Erythroblast (primary cell): ENCODE data around the gene RBM27.

Experiments used
- DNase-seq, 2 experiments: peaks; one replicate each; lab custom pipeline; 2025; lab: John Stamatoyannopoulos, UW
- GATA1 ChIP-seq: IDR thresholded peaks from 2 replicates; pipeline ENCODE4 v1.6.1; 2011; ENCODE audit warnings: low read depth, mild to moderate bottlenecking, control low read depth, low read length, moderate library complexity
- POLR2A ChIP-seq: IDR thresholded peaks from 2 replicates; pipeline ENCODE4 v1.6.1; 2011; ENCODE audit warnings: mild to moderate bottlenecking, low read length

The RBM27 gene

DNA sequence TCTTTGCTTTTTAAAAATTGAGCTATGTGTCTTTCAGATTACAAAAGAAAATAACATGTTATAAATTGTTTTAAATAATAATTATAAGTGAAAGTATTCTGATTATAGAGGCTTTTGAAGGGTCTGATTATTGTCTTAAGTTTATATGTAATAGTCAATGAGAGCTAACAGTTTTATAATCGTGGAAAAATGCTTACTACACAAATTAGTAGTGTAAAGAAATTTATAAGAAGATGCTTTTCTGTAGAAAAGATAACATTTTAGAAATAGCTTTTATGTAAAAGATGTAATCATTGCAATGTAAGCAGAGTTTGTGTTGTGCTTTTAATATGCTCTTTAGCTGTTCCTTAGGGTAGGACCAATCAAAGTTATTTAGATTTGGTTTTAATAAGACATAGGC, 18.6 kb downstream of the RBM27 start:
- TF ChIP-seq POLR2A (no peak), GATA1 (no peak)
- no peak for DNase-seq

DNA sequence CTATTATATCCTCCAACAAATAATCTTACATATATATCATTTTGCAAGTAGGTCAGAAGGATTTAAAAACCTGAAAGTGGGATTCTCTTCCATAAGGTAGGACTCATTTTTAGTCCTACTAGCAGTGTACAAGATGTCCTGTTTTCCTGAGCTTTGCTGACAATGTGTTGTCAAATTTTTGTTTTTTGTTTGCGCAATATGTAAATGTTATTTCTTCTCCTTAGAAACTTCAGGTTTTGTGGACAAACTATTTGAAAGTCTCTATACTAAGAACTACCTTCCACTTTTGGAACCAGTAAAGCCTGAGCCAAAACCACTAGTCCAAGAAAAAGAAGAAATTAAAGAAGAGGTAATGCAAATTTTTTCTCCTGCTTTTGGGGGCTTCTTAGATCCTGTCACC, 19.8 kb downstream of the RBM27 start:
- TF ChIP-seq GATA1 = no peak
- TF ChIP-seq POLR2A = no peak
- DNase-seq = no peak

DNA sequence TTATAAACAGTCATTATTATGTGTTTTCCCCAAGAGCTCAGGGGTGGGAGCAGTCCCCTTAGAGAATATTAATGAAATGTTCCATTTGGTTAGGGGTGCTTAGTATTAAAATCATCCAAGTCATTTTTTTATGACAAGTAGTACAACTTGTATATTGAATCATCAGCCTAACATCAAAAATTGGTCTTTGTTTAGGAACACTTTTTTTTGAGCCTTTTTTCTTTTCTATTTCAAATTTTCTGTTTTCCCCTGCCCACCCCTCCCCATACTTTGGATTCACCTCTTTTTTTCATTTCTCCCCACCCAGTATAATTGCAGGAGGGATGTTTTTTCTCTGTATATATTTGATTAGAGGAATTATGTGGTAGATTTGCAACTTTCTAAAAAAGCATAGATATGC, 25.8 kb downstream of the RBM27 start:
- DNase-seq = no peak
- no peak for TF ChIP-seq GATA1
- TF ChIP-seq POLR2A = no peak

DNA sequence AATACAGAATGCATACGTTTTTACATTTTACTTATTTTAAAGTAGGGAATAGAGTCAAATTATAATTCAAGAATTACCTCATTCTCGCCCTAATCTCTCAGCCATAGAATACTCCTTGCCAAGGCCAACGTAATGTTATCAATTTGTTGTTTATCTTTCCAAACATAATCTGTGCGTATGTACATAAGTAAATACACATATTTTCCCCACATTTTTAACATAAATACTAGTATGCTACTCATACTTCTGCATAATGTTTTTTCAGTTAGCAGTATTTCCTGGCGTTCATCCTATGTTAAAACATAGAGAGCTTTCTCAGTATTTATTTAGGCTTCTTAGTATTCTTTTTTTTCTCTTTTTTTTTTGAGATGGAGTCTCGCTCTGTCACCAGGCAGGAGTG, 28.8 kb downstream of the RBM27 start:
- TF ChIP-seq GATA1 = no peak
- no peak for TF ChIP-seq POLR2A

DNA sequence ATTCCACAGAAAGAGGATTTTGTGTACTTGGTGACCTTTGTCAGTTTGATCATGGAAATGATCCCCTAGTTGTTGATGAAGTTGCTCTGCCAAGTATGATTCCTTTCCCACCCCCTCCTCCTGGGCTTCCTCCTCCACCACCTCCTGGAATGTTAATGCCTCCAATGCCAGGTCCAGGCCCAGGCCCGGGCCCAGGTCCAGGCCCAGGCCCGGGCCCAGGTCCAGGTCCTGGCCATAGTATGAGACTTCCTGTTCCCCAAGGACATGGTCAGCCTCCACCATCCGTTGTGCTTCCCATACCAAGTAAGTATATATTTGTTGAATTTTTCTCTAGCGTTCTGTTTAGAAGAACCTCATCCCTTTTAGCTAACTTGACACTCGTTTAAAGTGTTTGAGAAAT, 30.0 kb downstream of the RBM27 start:
- no peak for DNase-seq
- TF ChIP-seq GATA1 (no peak), POLR2A (no peak)

More for the DNA sequence above, 28.8 kb downstream of the RBM27 start:
- no peak for DNase-seq

DNA sequence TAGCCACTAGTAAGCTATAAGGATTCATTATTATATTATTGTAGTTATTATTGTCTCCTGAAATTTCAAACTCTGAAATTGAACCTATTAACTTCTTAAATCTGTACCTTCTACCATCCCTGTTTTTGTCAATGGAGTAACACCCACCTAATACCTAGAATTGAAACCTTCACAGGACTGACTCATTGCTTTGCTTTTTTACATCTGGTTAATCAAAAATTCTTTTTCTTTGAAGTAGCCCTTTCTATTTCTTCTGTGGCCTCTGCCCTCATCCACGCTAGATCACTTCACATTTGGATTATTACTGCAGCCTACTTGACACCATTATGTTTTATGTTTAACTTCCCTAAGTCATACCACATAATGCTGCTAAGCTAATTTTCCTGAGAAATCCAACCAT, 35.6 kb downstream of the RBM27 start:
- no peak for DNase-seq

DNA sequence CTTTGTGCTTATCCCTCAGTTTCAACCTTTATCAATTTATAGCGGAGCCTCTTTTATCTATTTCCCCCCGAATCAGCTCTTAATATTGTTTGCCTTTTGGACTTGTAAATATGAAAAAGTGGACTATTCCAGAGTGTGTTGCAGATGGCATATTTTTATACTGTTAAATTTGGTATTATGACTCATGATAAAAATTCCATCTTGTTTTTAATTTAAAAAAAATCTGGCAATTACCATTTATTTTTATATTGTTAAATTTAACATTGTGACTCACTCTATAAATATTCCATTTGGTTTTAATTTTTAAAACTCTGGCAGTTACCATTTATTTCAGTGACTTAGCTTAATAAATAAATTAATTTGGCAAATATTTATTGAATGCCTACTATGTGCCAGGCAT, 37.5 kb downstream of the RBM27 start:
- TF ChIP-seq POLR2A = no peak
- TF ChIP-seq GATA1 = no peak
- DNase-seq = no peak

More for the DNA sequence above, 35.6 kb downstream of the RBM27 start:
- TF ChIP-seq POLR2A (no peak), GATA1 (no peak)

DNA sequence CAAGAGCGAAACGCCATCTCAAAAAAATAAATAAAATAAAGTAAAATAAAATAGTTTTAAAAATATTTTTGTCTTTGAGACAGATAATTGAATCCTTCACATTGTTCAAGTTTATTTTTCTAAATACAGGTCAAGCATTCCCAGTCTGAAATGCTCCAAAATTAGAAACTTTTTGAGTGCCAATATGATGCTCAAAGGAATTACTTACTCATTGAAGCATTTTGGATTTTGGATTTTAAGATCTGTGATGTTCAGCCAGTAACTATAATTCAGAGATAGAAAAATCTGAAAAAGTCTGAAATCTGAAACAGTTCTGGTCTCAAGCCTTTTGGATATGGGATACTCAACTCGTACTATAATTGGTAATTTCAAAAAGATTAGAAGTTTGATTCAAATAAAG, 39.8 kb downstream of the RBM27 start:
- DNase-seq = no peak
- TF ChIP-seq GATA1 = no peak
- TF ChIP-seq POLR2A = no peak

DNA sequence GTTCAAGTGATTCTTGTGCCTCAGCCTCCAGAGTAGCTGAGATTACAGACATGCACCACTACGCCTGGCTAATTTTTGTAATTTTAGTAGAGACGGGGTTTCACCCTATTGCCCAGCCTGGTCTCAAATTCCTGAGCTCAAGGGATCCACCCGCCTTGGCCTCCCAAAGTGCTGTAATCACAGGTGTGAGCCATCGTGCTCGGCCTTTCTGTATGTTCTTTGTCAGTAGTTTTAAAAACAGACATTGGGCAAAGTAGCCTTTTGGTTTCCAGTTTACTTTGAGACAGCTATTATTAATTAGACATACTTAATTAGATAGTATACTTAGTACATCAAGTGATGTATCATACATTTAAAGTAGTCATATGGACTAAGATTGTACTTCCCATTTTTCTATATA, 45.2 kb downstream of the RBM27 start:
- DNase-seq = no peak
- TF ChIP-seq POLR2A (no peak), GATA1 (no peak)

DNA sequence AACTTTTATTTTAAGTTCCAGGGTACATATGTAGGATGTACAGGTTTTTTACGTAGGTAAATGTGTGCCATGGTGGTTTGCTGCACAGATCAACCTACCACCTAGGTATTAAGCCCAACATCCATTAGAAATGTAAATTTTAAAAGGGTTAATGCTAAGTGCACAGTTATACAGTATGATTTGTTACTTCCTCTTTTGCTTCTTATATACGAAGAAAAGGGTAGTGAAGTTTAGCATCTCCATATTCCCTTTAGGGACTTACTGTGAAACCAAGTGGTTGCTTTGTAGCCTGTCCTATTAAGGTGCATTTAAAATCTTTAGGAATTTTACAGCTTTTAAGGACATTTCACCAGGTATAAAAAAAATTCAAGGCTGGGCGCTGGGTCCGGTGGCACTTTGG, 46.4 kb downstream of the RBM27 start:
- no peak for DNase-seq
- TF ChIP-seq POLR2A = no peak
- TF ChIP-seq GATA1 = no peak
